CD4-positive, alpha-beta T cell treated with Interferon alpha-2 for 1 hour (primary cell): ENCODE results near the gene EVI2B.
"Not testable (repeated sequence)": the region's sequence is repeated elsewhere in the genome, so short reads cannot be mapped to it uniquely, and the experiment has no call there.

Experiments
- DNase-seq, 2 donors: peaks; one replicate each; pipeline ENCODE4 v3.0.0-alpha.2; 2020 to 2022

The EVI2B gene

DNA sequence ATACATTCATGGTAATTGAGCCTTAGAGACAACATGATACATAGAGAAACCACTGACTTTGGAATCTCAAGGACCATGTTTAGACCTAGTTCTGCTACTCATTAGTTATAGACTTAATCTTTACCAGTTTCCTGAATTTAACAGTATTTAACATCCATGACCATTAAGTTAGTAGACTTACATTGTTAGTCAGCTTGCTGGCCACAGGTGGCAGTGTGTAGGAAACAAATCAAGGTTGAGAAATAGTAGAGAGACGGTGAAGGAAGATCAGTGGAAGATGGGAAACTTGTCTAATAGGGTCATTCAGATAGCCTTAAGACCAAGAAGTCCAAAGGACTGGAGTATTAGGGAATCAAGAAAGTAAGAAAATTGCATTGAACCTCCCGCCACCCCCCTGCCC, 47.8 kb downstream of the EVI2B start:
- DNase-seq: peak; percentile 15 to 44

DNA sequence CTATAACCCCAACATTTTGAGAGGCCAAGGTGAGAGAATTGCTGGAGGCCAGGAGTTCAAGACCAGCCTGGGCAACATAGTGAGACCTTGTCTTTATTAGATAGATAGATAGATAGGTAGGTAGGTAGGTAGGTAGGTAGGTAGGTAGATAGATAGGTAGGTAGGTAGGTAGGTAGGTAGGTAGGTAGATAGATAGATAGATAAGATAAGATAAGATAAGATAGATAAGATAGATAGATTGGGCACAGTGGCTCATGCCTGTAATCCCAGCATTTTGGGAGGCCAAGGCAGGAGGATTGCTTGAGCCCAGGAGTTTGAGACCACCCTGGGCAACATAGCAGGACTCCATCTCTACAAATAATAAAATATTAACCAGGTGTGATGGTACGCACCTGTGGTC, 50.9 kb downstream of the EVI2B start:
- not testable (repeated sequence) for DNase-seq

DNA sequence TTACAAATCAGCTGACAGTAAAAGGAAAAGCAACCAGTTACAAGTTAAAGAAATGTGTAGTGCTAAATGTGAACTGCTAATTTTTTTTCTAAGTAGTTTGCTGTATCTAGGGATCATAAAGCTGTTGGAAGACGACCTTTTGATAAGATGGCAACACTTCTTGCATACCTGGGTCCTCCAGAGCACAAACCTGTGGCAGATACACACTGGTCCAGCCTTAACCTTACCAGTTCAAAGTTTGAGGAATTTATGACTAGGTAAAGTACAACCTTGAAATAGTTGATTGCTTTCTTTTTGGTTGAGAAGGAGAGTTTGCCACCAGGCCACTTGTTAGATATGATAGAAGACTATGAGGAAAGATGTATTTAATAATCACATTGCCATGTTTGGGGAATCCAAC, 52.3 kb downstream of the EVI2B start:
- no peak for DNase-seq

DNA sequence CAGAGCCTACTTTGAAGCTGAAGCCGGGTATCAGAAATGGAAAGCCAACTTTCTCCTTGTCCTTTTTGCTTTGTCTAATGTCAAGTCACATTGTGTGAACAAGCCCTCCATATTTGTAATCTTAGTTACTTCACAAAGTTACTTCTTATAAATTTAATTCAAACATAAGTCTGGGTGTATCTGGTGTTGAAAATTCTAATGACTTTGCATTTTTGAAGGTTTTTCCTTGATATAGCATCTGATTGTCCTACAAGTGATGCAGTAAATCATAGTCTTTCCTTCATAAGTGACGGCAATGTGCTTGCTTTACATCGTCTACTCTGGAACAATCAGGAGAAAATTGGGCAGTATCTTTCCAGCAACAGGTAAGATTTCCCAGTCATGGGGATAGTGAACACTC, 53.7 kb downstream of the EVI2B start:
- no peak for DNase-seq

DNA sequence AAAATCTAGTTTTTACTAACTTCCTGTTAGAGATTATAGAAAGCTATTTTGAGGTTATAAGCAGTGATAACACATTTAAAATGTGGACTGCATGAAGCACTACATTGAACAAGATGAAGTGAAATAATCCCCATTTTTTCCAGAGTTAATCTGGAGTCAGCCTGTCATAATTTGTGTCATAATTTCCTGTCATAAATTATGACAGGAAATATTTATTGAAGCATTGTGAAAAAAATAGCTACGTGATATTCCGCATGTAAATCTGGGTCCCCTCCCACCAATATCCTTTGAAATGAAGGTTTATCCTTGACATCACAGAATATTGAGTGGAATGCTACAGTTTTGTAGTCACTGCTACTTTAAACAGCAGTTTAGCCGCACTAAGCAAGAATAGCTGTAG, 56.9 kb downstream of the EVI2B start:
- DNase-seq: no peak

DNA sequence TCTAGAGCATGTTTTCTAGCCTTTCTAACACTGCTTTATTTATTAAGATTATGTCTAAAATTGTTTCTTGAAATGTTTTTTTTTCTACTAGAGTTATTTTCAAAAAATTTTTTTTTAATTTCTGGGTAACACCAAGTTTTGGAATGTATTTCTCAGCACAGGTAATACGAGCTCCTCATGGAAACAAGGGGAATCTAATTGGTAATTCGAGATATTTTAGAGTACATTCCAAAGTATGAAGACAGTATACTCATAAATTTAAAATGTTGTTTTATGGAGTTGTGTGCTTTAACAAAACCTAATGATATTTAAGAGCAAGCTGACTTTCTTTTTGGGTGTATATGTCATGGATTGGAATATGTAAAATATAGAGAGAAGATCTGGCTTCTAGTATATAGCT, 59.2 kb downstream of the EVI2B start:
- no peak for DNase-seq
